ENCODE results near the gene MPLKIP.
"Not testable (repeated sequence)": the region's sequence is repeated elsewhere in the genome, so short reads cannot be mapped to it uniquely, and the experiment has no call there.

The MPLKIP gene

DNA sequence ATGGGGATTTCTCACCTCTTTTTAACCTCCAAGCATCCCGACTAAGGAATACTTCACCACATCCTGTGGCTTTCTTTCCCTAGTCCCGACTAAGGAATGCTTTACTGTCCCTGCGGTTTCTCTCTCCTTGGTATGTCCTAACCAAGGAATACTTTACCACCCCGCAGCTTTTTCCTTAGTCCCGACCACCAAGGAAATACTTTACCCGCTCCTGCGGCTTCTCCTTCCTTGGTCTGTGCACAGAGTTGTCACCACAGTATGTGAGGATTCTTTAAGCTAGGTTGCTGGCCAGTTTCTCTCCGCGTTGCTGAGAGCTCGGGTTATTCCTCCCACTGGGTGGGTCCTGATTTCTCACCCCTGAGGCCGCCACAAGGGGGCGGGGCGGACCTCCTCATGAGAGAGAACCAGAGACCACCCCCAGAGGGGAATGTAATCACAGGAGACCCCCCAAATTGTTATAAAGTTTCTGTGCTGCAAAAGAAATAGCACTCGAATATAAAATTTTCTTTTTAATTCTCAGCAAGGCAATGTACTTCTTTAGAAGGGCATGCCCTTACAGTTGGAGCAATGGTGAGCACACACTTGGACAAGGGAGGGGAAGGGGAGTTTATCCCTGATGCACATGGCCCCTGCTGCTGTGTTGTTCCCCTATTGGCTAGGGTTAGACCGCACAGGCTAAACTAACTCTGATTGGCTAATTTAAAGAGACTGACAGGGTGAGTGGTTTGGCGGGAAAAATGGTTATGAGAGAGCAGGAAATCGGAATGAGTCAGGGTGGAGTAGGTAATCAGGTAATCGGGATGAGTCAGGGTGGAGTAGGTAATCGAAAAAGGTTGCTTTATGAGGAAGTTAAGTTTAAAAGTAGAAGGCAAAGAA is 13.2 kb upstream of the MPLKIP start:
- Histone ChIP-seq H3K36me3 (replicated peaks; ENCODE audit: low read depth, low read length) (no peaks in the 10 kb centered on the region), H3K27ac (ENCODE audit: low read length) (no peak overlapping the region), H3K4me3 (ENCODE audit: low read length) (no peak overlapping the region), H3K4me1 (ENCODE audit: low read length) (no peaks in the 10 kb centered on the region), H4K20me1 (ENCODE audit: insufficient read depth, low read length) (no peaks in the 10 kb centered on the region), H2AFZ (ENCODE audit: low read depth, low read length) (no peak overlapping the region), H3K27me3 (ENCODE audit: low read depth, low read length) (peaks cover 7% of the 10 kb centered on the region; the same call in 1 of the 2 replicates), H3K9ac (ENCODE audit: low read length) (no peak overlapping the region), H3K79me2 (ENCODE audit: low read length) (no peaks in the 10 kb centered on the region), H3K9me3 (ENCODE audit: insufficient read depth, low read length) (no peaks in the 10 kb centered on the region), H3K4me2 (ENCODE audit: low read length) (no peak overlapping the region)
- TF ChIP-seq, protein P1, sequence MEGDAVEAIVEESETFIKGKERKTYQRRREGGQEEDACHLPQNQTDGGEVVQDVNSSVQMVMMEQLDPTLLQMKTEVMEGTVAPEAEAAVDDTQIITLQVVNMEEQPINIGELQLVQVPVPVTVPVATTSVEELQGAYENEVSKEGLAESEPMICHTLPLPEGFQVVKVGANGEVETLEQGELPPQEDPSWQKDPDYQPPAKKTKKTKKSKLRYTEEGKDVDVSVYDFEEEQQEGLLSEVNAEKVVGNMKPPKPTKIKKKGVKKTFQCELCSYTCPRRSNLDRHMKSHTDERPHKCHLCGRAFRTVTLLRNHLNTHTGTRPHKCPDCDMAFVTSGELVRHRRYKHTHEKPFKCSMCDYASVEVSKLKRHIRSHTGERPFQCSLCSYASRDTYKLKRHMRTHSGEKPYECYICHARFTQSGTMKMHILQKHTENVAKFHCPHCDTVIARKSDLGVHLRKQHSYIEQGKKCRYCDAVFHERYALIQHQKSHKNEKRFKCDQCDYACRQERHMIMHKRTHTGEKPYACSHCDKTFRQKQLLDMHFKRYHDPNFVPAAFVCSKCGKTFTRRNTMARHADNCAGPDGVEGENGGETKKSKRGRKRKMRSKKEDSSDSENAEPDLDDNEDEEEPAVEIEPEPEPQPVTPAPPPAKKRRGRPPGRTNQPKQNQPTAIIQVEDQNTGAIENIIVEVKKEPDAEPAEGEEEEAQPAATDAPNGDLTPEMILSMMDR (IDR thresholded peaks at IDR 0.05; ENCODE audit: low read depth, low read length), result no peak
- no peak for TF ChIP-seq EZH2phosphoT487 (IDR thresholded peaks at IDR 0.05; ENCODE audit: low read depth)

DNA sequence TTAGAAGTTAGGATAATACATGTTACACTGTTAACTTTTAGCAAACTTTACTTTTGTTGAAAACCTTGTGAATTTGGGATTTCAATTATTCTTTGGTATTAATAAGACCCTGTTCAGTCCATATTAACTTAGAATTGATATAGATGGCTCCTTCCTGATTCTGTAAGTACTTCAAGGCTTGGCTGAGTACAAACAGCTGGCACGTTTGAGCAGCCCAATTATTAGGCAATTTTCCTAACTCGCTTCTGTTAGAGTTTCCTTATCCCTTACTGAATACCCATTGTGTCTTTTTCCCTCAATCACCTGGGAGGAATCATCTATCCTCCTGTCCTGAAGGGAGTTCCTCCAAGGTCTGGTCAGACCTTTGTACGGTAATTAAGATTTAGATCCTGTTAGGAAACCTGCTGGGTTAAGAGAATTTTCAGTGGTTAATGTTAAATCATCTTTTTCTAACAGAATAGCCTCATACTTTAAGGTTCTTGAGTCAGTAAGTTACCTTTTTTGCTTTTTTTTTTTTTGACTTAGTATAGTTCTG is 11.2 kb upstream of the MPLKIP start:
- not testable (repeated sequence) for H3K79me2 ChIP-seq (ENCODE audit: low read length); H3K9me3 ChIP-seq (ENCODE audit: insufficient read depth, low read length); H3K9ac ChIP-seq (ENCODE audit: low read length); H3K4me1 ChIP-seq (ENCODE audit: low read length); H3K36me3 ChIP-seq (replicated peaks; ENCODE audit: low read depth, low read length); H3K4me2 ChIP-seq (ENCODE audit: low read length); H2AFZ ChIP-seq (ENCODE audit: low read depth, low read length); H4K20me1 ChIP-seq (ENCODE audit: insufficient read depth, low read length); H3K27ac ChIP-seq (ENCODE audit: low read length); H3K4me3 ChIP-seq (ENCODE audit: low read length); H3K27me3 ChIP-seq (ENCODE audit: low read depth, low read length)

DNA sequence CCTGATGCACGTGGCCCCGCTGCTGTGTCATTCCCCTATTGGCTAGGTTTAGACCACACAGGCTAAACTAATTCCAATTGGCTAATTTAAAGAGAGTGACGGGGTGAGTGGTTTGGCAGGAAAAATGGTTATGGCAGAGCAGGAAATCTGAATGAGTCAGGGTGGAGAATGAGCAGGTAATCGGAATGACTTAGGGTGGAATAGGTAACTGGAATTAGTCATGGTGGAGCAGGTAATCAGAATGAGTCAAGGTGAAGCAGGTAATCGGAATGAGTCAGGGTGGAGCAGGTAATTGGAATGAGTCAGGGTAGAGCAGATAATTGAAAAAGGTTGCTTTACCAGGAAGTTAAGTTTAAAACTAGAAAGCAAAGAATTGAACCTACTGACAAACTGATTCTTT is 7.5 kb upstream of the MPLKIP start:
- H3K27ac ChIP-seq (ENCODE audit: low read length); H3K4me1 ChIP-seq (ENCODE audit: low read length); H3K9me3 ChIP-seq (ENCODE audit: insufficient read depth, low read length); H4K20me1 ChIP-seq (ENCODE audit: insufficient read depth, low read length); H3K9ac ChIP-seq (ENCODE audit: low read length); H3K36me3 ChIP-seq (replicated peaks; ENCODE audit: low read depth, low read length); H3K4me3 ChIP-seq (ENCODE audit: low read length); H2AFZ ChIP-seq (ENCODE audit: low read depth, low read length); H3K4me2 ChIP-seq (ENCODE audit: low read length); H3K27me3 ChIP-seq (ENCODE audit: low read depth, low read length); H3K79me2 ChIP-seq (ENCODE audit: low read length): not testable (repeated sequence)

DNA sequence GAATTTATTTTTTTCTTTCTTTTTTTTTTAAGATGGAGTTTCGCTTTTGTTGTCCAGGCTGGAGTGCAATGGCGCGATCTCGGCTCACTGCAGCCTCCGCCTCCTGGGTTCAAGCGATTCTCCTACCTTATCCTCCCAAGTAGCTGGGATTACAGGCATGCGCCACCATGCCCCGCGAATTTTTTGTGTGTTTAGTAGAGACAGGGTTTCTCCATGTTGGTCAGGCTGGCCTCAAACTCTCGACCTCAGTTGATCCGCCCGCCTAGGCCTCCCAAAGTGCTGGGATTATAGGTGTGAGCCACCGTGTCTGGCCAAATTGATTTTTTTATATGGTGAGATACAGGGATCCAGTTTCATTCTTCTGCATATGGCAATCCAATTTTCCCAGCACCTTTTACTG is 5.5 kb upstream of the MPLKIP start:
- H3K27ac ChIP-seq (ENCODE audit: low read length); H3K9ac ChIP-seq (ENCODE audit: low read length); H3K9me3 ChIP-seq (ENCODE audit: insufficient read depth, low read length); H2AFZ ChIP-seq (ENCODE audit: low read depth, low read length); H3K4me1 ChIP-seq (ENCODE audit: low read length); H3K36me3 ChIP-seq (replicated peaks; ENCODE audit: low read depth, low read length); H3K27me3 ChIP-seq (ENCODE audit: low read depth, low read length); H3K4me2 ChIP-seq (ENCODE audit: low read length); H3K4me3 ChIP-seq (ENCODE audit: low read length); H4K20me1 ChIP-seq (ENCODE audit: insufficient read depth, low read length); H3K79me2 ChIP-seq (ENCODE audit: low read length): not testable (repeated sequence)

DNA sequence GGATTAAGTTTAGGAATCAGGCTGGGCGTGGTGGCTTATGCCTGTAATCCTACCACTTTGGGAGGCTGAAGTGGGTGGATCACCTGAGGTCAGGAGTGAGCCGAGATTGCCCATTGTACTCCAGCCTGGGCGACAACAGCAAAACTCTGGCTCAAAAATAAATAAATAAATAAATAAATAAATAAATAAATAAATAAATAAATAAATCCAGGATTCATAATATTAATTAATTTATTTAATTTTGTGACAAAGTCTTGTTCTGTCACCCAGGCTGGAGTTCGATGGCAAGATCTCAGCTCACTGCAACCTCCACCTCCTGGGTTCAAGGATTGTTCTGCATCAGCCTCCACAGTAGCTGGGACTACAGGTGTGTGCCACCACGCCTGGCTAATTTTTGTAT is 4.6 kb upstream of the MPLKIP start:
- Histone ChIP-seq H3K27ac (ENCODE audit: low read length) (no peak overlapping the region), H3K36me3 (replicated peaks; ENCODE audit: low read depth, low read length) (no peaks in the 10 kb centered on the region), H3K4me3 (ENCODE audit: low read length) (no peak overlapping the region), H3K79me2 (ENCODE audit: low read length) (peaks cover 4% of the 10 kb centered on the region), H2AFZ (ENCODE audit: low read depth, low read length) (no peak overlapping the region), H3K4me2 (ENCODE audit: low read length) (no peak overlapping the region), H3K9me3 (ENCODE audit: insufficient read depth, low read length) (no peaks in the 10 kb centered on the region), H3K9ac (ENCODE audit: low read length) (no peak overlapping the region), H3K27me3 (ENCODE audit: low read depth, low read length) (peaks cover 3% of the 10 kb centered on the region; the same call in 1 of the 2 replicates), H3K4me1 (ENCODE audit: low read length) (peaks cover 4% of the 10 kb centered on the region; the same call in 1 of the 2 replicates), H4K20me1 (ENCODE audit: insufficient read depth, low read length) (no peaks in the 10 kb centered on the region)
- TF ChIP-seq EZH2phosphoT487 (IDR thresholded peaks at IDR 0.05; ENCODE audit: low read depth), result no peak
- TF ChIP-seq, protein P1 (IDR thresholded peaks at IDR 0.05; ENCODE audit: low read depth, low read length), result no peak

Measured in OCI-LY3 (cell line).